Brain pericyte (primary cell): ENCODE measurements around the gene EHBP1.
A peak's percentile ranks its signal among the peaks of the same experiment; 100 is the strongest.

Experiments used
- DNase-seq: peaks from one replicate; pipeline ENCODE4 v3.0.0-alpha.2; 2012; ENCODE audit warnings: low read depth, low spot score

Gene EHBP1

DNA sequence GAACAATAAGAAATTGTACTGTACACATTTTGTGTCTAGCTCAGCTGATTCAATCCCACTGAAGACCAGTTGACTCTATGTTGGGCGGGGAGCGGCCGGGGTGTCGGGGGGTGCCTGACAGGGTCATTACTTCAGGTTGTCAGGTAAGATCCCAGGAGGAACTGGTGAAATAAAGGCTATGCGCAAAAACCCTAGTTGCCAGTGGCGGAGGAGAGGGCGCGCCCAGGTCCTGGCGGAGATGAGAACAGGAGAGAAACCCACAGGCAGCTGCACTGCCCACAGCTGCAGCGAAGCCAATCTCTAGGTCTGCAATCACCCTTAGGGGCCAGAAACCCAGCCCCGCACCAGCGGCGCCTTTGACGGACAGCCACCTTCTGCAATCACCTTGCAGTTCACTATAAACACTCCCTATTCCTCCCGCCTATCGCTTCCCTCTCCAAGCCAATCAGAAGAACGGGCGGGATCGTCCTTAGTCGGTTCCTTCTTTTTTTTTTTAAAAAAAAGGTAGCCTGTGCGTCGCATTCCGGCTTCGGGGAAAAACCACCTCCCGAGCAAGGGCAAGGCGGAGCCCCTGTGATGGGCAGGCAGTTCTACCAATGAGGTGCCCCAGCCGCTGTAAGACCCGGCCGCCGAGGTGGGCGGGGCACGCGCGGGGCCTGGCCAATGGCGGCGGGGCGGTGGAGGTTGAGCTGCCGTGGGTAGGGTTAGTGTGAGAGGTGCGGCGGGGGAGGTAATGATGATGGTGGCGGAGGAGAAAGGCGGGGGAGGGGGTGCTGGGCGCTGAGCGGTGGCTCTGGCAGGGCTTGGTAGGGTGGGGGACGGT is at the start of gene EHBP1:
Gene EHBP1 (plus strand): TSS at position 707 of the 823 bp plus-strand sequence. CDS start 1,479 bp downstream, outside the sequence.
- peak; percentile 99 for DNase-seq

GRCh38 chr2:62657783-62658182 is 47.7 kb upstream of the EHBP1 start:
- DNase-seq = no peak

DNA sequence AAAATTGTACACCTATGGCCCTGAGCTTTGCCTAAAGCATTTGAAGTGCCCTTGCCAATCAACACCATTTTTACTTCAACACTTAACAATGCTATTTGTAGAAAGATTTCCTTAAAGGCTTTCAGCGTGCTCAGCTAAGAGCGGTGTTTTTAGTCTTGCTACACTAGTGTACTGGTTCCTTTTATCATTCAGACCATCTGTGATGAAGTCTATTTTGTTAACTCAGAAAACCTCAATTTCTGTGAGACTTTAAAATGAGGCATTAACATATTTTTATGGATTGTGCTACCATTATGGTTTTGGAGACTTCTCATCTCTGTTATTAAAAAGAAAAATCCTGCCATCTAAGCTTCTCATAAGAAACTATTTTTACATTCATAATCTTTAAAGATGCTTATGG is 46.6 kb upstream of the EHBP1 start:
- no peak for DNase-seq

DNA sequence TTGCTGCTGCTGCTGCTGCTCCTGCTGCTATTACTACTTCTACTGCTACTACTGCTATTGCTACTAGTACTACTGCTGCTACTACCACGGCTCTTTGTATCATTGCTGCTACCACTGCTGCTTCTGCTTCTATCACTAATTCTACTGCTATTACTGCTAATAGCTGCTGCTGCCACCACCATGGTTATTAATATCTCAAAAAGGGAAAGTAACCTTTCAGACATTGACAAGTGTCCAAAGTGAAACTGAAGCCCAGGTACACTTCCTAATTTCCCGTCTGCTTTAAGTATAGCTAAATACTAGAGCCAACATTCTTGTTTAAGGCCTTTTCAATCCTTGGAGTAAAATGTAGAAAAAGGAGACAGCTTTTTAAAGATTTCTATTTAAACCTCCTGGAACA is 45.4 kb upstream of the EHBP1 start:
- DNase-seq = no peak

DNA sequence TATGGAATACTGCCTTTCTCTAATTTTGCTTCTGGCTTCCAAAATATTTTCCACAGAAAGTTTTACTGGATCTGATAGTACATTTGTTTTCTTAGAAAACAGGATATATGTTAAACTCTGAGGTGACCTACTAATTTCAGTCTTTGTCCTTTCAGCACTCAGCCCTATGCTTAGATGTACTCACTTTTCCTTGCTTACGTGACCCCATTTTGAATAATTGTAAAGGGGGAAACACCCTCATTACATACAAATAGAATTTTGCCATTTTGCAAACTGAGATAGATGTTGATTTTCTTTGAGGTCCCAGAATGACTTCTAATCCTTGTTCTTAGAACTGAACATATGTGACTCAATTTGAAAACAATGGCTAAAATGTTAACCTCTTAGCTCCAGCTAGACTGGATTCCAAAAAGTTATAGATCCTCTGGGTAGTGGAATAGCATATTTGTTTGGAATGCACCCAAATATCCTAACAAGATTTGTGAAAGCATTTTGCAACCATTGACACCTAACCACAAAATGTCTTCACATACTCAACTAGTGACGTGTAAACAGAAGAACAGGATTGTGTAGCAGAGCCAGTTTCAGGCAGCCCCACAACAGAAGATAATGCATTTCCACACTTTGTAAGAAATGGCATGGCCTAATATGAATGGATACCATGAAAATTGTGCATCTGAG is 44.8 kb upstream of the EHBP1 start:
- no peak for DNase-seq

- no peak for DNase-seq
Observed at GRCh38 chr2:62661263-62661635, 44.3 kb upstream of the EHBP1 start.

DNA sequence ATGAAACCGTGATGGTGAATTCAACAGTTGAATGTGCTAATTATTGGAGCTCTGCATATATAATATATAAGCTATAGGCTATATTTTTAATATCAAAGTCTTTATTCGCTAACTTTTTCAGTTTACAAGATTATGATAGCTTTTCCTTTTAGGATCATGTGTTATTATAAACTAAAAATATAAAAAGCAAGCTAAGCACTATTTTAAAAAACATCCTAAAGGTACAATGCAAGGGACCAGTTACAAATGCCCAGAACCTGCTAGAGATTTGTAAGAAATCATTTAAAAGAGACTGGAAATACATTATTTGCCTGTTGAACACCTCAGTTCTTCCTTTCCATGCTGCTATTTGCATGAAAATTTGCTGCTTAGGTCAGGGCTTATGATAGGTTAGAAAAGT is 43.4 kb upstream of the EHBP1 start:
- DNase-seq = no peak

GRCh38 chr2:62662554-62662953 is 43.0 kb upstream of the EHBP1 start:
- DNase-seq = no peak

- DNase-seq = peak; percentile 58
Observed at GRCh38 chr2:62663411-62663810, 42.1 kb upstream of the EHBP1 start.

GRCh38 chr2:62663920-62664795 is 41.4 kb upstream of the EHBP1 start:
- DNase-seq = peak; percentile 55

- no peak for DNase-seq
Observed at GRCh38 chr2:62665446-62665845, 40.1 kb upstream of the EHBP1 start.

DNA sequence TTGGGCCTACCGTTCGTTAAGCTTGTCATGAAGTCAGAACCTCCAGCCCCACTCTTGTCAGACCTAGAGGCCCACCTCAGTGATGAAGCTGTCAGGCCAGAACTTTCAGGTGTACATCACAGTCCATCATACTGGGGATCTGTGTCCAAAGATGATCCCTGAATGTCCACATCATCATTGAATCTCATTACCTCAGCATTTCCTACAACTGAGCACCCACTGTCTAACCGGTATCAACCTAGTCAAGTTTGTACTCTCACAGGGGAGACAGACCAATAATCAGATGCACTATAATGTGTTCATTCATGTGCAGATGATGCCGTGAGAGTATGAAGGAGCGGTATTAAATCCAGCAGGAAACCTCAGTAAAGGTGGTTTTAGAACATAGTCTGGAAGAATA is 36.3 kb upstream of the EHBP1 start:
- DNase-seq = no peak

DNA sequence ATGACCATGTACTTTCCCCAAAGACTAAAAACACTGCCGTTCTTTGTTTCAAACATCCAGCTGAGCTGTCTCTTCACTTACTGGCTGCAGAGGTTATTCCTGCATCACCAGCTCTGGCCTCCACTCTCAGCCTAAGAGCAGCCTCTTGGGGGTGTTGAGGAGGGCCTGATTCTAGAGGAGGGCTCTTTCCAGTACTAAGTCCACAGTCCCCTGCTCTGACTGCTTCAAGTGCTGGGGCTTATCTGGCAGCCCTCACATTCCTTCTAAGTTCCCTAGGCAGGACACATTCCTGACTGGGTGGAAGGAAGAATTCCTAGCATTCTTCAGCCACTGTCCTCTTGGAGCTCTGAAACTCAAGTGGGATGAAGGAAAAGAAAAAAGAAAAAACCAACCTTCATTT is 32.9 kb upstream of the EHBP1 start:
- DNase-seq = no peak

- no peak for DNase-seq
Observed at GRCh38 chr2:62675062-62675461, 30.5 kb upstream of the EHBP1 start.

- no peak for DNase-seq
Observed at GRCh38 chr2:62685256-62685655, 20.3 kb upstream of the EHBP1 start.

GRCh38 chr2:62686012-62686685 is 19.4 kb upstream of the EHBP1 start:
- no peak for DNase-seq

GRCh38 chr2:62687636-62688035 is 17.9 kb upstream of the EHBP1 start:
- DNase-seq = no peak

DNA sequence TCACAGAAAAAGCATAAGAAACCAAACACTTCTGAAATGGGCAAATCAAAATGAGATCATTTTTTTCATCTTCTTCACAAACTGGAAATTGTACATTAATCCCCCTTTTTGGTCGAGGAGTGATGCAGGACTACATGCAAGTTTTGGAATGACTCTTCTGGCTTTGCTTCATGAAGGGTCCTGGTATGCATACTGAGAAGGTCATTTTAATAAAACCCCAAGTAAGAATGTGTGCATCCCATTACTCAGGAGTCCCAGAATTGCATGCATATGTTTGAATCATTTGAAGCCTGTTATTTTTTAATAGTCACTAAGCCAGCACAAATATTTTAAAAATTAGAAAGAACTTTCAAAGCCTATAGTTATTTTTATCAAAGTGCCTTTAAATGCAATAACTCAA is 16.7 kb upstream of the EHBP1 start:
- no peak for DNase-seq

- no peak for DNase-seq
Observed at GRCh38 chr2:62691186-62691585, 14.3 kb upstream of the EHBP1 start.

- DNase-seq = no peak
Observed at GRCh38 chr2:62692225-62692624, 13.3 kb upstream of the EHBP1 start.

DNA sequence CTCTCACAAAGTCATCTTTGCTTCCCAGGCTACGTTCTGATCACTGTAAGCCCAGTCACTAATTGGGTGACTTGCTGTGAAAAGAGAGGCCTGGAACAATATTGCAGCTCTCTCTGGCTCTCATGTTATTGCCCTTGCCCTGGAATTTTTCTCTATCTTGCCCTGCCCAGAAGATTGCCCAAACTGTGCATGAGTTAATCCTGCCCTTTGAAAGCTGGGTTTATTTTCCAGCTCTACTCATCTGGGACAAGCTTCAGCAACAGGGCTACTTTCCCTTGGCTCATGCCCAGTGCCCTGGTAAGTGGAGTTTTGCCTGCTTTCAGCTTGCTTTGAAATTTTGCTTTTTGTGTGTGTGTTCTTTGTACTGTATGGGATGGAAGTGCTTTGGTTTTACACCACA is 6.9 kb upstream of the EHBP1 start:
- no peak for DNase-seq

GRCh38 chr2:62704654-62705006 is 883 bp upstream of the EHBP1 start:
- no peak for DNase-seq
